ENCODE data around the gene CFAP47. TPM values are rescaled to one million over a fixed set of nuclear protein-coding genes. Genes with fewer than 3 reads are reported as not detected.

The CFAP47 gene
- total RNA-seq, 1 donor from 2014 or later, result not detected

DNA sequence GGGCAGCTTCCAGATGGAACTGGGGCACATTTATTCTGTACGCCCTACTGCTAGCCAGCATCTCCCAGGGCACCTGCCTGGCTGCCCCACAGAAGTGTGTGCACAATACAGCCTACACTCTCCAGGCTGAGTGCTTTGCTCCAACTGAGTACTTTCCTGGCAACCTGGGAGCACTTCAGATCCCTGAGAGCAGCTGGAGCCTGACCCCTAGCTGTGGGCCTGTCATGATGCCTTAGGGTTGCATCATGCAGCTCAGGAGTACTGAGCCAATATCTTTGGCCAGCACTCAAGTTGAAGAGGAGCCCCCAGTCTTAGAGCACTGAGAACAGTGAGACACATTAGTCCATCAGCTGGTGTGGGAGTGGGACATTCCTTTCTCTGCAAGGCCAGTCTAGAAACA lies 321.9 kb downstream of the CFAP47 start:
- DNase-seq (ENCODE audit: low read depth, low spot score), result no peak

DNA sequence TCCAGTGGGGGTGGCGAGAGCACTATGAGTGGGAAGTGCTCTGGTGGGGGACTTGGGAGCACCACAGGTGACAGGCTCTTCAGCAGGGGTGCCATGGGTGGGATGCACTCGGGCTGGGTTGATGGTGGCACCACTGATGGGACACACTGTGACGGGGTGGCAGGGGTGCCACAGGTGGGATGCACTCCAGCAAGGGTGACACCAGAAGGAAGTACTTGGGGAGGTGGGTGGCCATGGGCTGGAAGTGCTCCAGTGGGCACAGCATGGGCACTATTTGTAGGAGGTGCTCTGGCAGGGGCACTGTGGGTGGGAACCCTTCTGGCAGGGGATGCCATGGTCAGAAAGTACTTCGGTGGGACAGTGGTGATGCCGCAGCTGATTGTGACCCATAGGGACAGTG lies 346.6 kb downstream of the CFAP47 start:
- no peak for DNase-seq (ENCODE audit: low read depth, low spot score)

- no peak for DNase-seq (ENCODE audit: low read depth, low spot score)
Observed at GRCh38 chrX:36310136-36310535, 390.6 kb downstream of the CFAP47 start.

DNA sequence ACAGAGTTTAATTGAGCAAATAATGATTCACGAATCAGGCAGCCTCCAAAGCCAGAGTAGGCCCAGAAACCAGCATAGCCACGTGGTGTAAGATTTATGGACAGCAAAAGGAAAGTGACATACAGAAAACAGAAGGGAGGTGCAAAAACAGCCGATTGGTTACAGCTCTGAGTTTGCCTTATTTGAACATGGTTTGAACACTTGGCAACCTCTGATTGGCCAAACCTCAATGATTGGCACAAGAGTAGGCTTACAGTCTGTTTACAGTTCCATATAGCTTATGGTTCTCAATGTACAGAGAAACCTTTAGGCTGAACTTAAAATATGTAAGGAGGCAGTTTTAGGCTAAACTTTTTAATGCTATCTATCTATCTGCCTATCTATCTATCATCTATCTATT lies 394.8 kb downstream of the CFAP47 start:
- DNase-seq (ENCODE audit: low read depth, low spot score), result no peak

GRCh38 chrX:36334572-36334971 lies 415.0 kb downstream of the CFAP47 start:
- no peak for DNase-seq (ENCODE audit: low read depth, low spot score)

DNA sequence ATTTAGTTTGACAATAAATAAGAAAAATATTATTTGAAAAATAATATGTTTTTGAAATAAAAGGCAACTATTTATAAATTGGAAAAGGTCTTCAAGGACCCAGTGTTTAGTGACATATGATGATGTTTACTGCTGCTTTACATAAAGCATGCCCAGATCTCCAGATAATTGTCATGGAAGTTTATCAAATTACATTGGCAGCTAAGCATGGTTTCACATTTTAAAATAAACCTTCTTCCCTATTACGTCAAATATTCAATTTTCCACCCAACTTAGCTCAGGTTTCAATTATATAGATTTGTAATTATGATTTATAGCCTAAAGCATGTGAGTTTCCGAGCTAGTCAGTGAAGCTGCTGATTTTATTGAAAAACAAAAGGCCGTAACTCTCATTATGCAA lies 417.2 kb downstream of the CFAP47 start:
- no peak for DNase-seq (ENCODE audit: low read depth, low spot score)

GRCh38 chrX:36344301-36344700 lies 424.8 kb downstream of the CFAP47 start:
- no peak for DNase-seq (ENCODE audit: low read depth, low spot score)

GRCh38 chrX:36348509-36348908 lies 429.0 kb downstream of the CFAP47 start:
- DNase-seq (ENCODE audit: low read depth, low spot score), result no peak

- no peak for DNase-seq (ENCODE audit: low read depth, low spot score)
Observed at GRCh38 chrX:36357855-36358254, 438.3 kb downstream of the CFAP47 start.

DNA sequence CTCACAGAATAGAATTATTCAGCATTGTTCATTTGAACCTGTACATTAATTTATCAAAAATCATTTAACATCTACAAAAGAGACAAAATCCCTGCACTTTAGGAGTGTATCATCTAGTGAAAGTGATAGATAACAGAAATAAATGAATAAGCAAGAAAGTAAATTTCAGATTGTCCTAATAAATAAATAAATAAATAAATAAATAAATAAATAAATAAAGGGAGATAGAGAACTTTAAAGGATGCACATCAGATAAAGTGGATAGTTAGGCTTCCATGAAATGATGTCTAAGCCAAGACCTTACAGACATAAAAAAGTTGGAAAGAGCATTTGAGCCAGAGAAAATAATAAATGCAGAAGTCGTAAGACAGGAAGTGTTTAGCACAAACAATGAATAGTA lies 444.7 kb downstream of the CFAP47 start:
- no peak for DNase-seq (ENCODE audit: low read depth, low spot score)

DNA sequence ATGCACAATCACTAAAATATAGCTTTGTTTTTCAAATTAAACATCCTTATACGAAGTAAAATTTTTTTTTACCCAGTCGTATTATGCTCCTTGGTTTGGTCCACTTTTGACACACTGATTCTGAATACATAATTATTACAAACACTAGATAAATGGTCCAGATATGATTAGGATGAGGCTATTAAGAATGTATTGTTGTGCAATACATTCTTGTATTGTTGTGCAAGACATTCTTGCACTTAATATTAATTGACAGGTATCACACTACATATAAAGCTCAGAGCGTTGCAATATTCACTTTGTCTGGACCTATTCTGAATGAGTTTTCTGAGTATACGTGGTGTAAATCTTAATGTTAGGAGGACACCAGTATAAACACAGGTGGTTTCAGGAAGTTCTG lies 464.0 kb downstream of the CFAP47 start:
- no peak for DNase-seq (ENCODE audit: low read depth, low spot score)

GRCh38 chrX:36388901-36389300 lies 469.4 kb downstream of the CFAP47 start:
- no peak for DNase-seq (ENCODE audit: low read depth, low spot score)

GRCh38 chrX:36401774-36402173 lies 482.2 kb downstream of the CFAP47 start:
- DNase-seq (ENCODE audit: low read depth, low spot score), result no peak

DNA sequence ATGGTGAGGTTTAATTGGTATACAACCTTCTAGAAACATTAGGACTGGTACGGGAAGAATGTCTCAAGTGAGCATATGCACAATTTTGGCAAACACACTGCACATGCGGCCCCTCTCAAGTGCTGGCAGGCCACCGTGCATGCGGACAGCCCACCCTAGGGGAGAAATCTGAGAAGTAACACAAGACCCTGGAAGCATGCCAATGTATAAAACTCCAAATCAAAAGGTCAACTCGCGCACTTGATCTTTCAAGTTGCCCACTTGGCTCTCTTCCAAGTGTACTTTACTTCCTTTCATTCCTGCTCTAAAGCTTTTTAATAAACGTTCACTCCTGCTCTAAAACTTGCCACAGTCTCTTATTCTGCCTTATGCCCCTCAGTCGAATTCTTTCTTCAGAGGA lies 488.3 kb downstream of the CFAP47 start:
- DNase-seq (ENCODE audit: low read depth, low spot score), result no peak

GRCh38 chrX:36414056-36414455 lies 494.5 kb downstream of the CFAP47 start:
- DNase-seq (ENCODE audit: low read depth, low spot score), result no peak

- no peak for DNase-seq (ENCODE audit: low read depth, low spot score)
Observed at GRCh38 chrX:36422368-36422767, 502.8 kb downstream of the CFAP47 start.

DNA sequence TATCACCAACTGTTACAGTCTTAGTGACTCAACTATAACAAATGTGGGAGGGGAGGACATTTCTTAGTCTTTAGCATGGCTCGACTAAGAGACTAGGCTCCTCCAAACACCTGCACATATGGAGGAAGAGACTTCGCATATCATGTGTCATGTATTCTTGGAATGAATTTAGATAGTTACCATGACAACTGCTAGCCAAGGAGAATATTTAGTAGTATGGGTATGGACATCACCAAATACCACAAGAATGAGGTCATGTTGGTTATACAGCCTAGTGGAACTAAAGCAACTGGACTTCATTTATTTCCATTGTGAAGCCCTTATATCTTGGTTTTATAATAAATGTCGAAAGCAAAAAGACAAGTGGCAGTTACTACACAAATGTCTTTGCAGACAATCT lies 512.3 kb downstream of the CFAP47 start:
- DNase-seq (ENCODE audit: low read depth, low spot score), result no peak

- DNase-seq (ENCODE audit: low read depth, low spot score), result no peak
Observed at GRCh38 chrX:36434522-36434921, 515.0 kb downstream of the CFAP47 start.

Other genes starting within 250 kb of the CFAP47 start
- not detected in 2 replicates for gene MAGEB16, start 121.4 kb upstream of the CFAP47 start, total RNA-seq

Measured in pulmonary artery endothelial cell (primary cell).